Astrocyte (in vitro differentiated cells and primary cell): Measurements from ENCODE around the gene GNGT1. TPM values are rescaled to one million over a fixed set of nuclear protein-coding genes. Genes with fewer than 3 reads are reported as not detected.
A peak's percentile ranks its signal among the peaks of the same experiment; 100 is the strongest.
"Not testable (repeated sequence)": the region's sequence is repeated elsewhere in the genome, so short reads cannot be mapped to it uniquely, and the experiment has no call there.

Source experiments
- DNase-seq: peaks from one replicate; pipeline ENCODE4 v3.0.0-alpha.2; 2010; ENCODE audit warnings: low read depth
- FAIRE-seq: peaks from 2 replicates; lab custom pipeline; 2011; peaks lifted over from hg19 to GRCh38; lab: Jason Lieb, UNC
- H2AFZ ChIP-seq: 2 replicates; pipeline ENCODE4 v1.6.0; 2012; ENCODE audit warnings: low read depth, low read length, inconsistent platforms
- H3K27ac ChIP-seq: 2 replicates; pipeline ENCODE4 v1.5.1; 2011; ENCODE audit warnings: low read depth, low read length, inconsistent platforms
- H3K27me3 ChIP-seq: 2 replicates; pipeline ENCODE4 v1.6.0; 2011; ENCODE audit warnings: low read length, inconsistent platforms; ENCODE audit not compliant: insufficient read depth
- H3K36me3 ChIP-seq: 2 replicates; pipeline ENCODE4 v1.5.1; 2011; ENCODE audit warnings: low read length, inconsistent platforms; ENCODE audit not compliant: insufficient read depth
- H3K4me1 ChIP-seq: 2 replicates; pipeline ENCODE4 v1.5.1; 2011; ENCODE audit warnings: low read length, inconsistent platforms; ENCODE audit not compliant: insufficient read depth
- H3K4me2 ChIP-seq: 2 replicates; pipeline ENCODE4 v1.6.0; 2012; ENCODE audit warnings: low read length, inconsistent platforms
- H3K4me3 ChIP-seq: 2 replicates; pipeline ENCODE4 v1.5.1; 2011; ENCODE audit warnings: low read depth, mild to moderate bottlenecking, low read length, inconsistent platforms; ENCODE audit not compliant: insufficient read depth
- H3K79me2 ChIP-seq: 2 replicates; pipeline ENCODE4 v1.6.0; 2012; ENCODE audit warnings: mild to moderate bottlenecking, low read length, inconsistent platforms; ENCODE audit not compliant: insufficient read depth
- H3K9ac ChIP-seq: 2 replicates; pipeline ENCODE4 v1.6.0; 2012; ENCODE audit warnings: mild to moderate bottlenecking, low read length, inconsistent platforms
- H3K9me3 ChIP-seq: 2 replicates; pipeline ENCODE4 v1.5.1; 2012; ENCODE audit warnings: low read depth, mild to moderate bottlenecking, low read length, inconsistent platforms; ENCODE audit not compliant: insufficient read depth
- H4K20me1 ChIP-seq: 2 replicates; pipeline ENCODE4 v1.6.0; 2012; ENCODE audit warnings: low read length, inconsistent platforms; ENCODE audit not compliant: insufficient read depth
- H3K27ac Mint-ChIP-seq: one replicate; pipeline ENCODE4 v1.8.0; 2021; ENCODE audit warnings: mild to moderate bottlenecking, mixed read lengths; ENCODE audit not compliant: unreplicated experiment
- H3K27me3 Mint-ChIP-seq: one replicate; pipeline ENCODE4 v1.8.0; 2021; ENCODE audit warnings: low read depth, mixed read lengths; ENCODE audit not compliant: unreplicated experiment
- H3K36me3 Mint-ChIP-seq: one replicate; pipeline ENCODE4 v1.8.0; 2021; ENCODE audit warnings: low read depth, mixed read lengths; ENCODE audit not compliant: unreplicated experiment
- H3K4me1 Mint-ChIP-seq: one replicate; pipeline ENCODE4 v1.8.0; 2021; ENCODE audit warnings: low read depth, mixed read lengths; ENCODE audit not compliant: unreplicated experiment
- H3K4me3 Mint-ChIP-seq: one replicate; pipeline ENCODE4 v1.8.0; 2021; ENCODE audit warnings: mild to moderate bottlenecking, moderate library complexity, mixed read lengths; ENCODE audit not compliant: unreplicated experiment
- H3K9me3 Mint-ChIP-seq: one replicate; pipeline ENCODE4 v1.8.0; 2021; ENCODE audit warnings: mild to moderate bottlenecking, mixed read lengths; ENCODE audit not compliant: unreplicated experiment
- CTCF ChIP-seq: IDR thresholded peaks from 2 replicates; pipeline ENCODE4 v1.5.1; 2011; ENCODE audit warnings: low read depth, mild to moderate bottlenecking, inconsistent platforms, low read length, moderate library complexity; ENCODE audit not compliant: insufficient read depth
- EZH2 ChIP-seq: IDR thresholded peaks from 2 replicates; pipeline ENCODE4 v1.6.1; 2012; ENCODE audit warnings: mild to moderate bottlenecking, low read length, inconsistent platforms; ENCODE audit not compliant: insufficient read depth
- total RNA-seq: library from RNA; stranded (reverse); gene quantifications from 2 replicates; pipeline ENCODE4 v1.2.1, GENCODE V29; 2021

Gene GNGT1
- total RNA-seq, 1 donor from 2014 or later: not detected

GRCh38 chr7:93913197-93913596 is 6.8 kb downstream of the GNGT1 start:
- H3K27ac Mint-ChIP-seq: no peak overlapping the region
- no peak for FAIRE-seq

GRCh38 chr7:93914581-93915066 is 8.3 kb downstream of the GNGT1 start:
- peak; percentile 75 for DNase-seq
- H3K9me3 Mint-ChIP-seq: no peaks in the 10 kb centered on the region
- H3K27ac Mint-ChIP-seq: peak overlapping the region; percentile 59

More at GRCh38 chr7:93913197-93913596, 6.8 kb downstream of the GNGT1 start:
- H3K9ac ChIP-seq: no peak overlapping the region
- no peaks in the 10 kb centered on the region for H3K27me3 ChIP-seq
- Mint-ChIP-seq H3K4me1 (peaks cover 4% of the 10 kb centered on the region), H3K27me3 (no peaks in the 10 kb centered on the region), H3K36me3 (no peaks in the 10 kb centered on the region), H3K9me3 (no peaks in the 10 kb centered on the region), H3K4me3 (no peak overlapping the region)
- H3K4me3 ChIP-seq: no peak overlapping the region
- H2AFZ ChIP-seq: no peak overlapping the region
- no peaks in the 10 kb centered on the region for H3K9me3 ChIP-seq
- H3K4me2 ChIP-seq: no peak overlapping the region
- H3K79me2 ChIP-seq: no peaks in the 10 kb centered on the region
- no peaks in the 10 kb centered on the region for H4K20me1 ChIP-seq
- H3K4me1 ChIP-seq: no peaks in the 10 kb centered on the region
- H3K36me3 ChIP-seq: no peaks in the 10 kb centered on the region
- no peak for TF ChIP-seq CTCF
- TF ChIP-seq EZH2: no peak
- no peak for DNase-seq
- H3K27ac ChIP-seq: no peak overlapping the region

GRCh38 chr7:93915206-93915842 is 9.0 kb downstream of the GNGT1 start:
- not testable (repeated sequence) for H3K9me3 Mint-ChIP-seq

More at GRCh38 chr7:93914581-93915066, 8.3 kb downstream of the GNGT1 start:
- H3K4me3 ChIP-seq: no peak overlapping the region
- no peaks in the 10 kb centered on the region for H3K36me3 ChIP-seq
- H2AFZ ChIP-seq: no peak overlapping the region
- H3K4me1 ChIP-seq: no peaks in the 10 kb centered on the region
- H3K9ac ChIP-seq: no peak overlapping the region
- Mint-ChIP-seq H3K27me3 (no peaks in the 10 kb centered on the region), H3K4me3 (no peak overlapping the region), H3K4me1 (peaks cover 4% of the 10 kb centered on the region), H3K36me3 (no peaks in the 10 kb centered on the region)
- H3K9me3 ChIP-seq: no peaks in the 10 kb centered on the region
- H3K27ac ChIP-seq: no peak overlapping the region
- TF ChIP-seq CTCF: no peak
- no peak for TF ChIP-seq EZH2
- H4K20me1 ChIP-seq: no peaks in the 10 kb centered on the region
- peak; percentile 65 for FAIRE-seq
- H3K27me3 ChIP-seq: no peaks in the 10 kb centered on the region
- peak overlapping the region; percentile 48 for H3K4me2 ChIP-seq
- no peaks in the 10 kb centered on the region for H3K79me2 ChIP-seq

GRCh38 chr7:93915888-93916287 is 9.5 kb downstream of the GNGT1 start:
- H3K27ac ChIP-seq, H2AFZ ChIP-seq, H3K4me2 ChIP-seq, H3K27me3 ChIP-seq, H3K4me3 ChIP-seq, H3K36me3 Mint-ChIP-seq, H3K4me3 Mint-ChIP-seq, H3K79me2 ChIP-seq, H3K36me3 ChIP-seq, H3K4me1 ChIP-seq, H4K20me1 ChIP-seq, H3K9ac ChIP-seq, H3K4me1 Mint-ChIP-seq, H3K9me3 ChIP-seq, H3K27me3 Mint-ChIP-seq, H3K9me3 Mint-ChIP-seq, DNase-seq, H3K27ac Mint-ChIP-seq: not testable (repeated sequence)
- FAIRE-seq: peak; percentile 93

More at GRCh38 chr7:93915206-93915842, 9.0 kb downstream of the GNGT1 start:
- not testable (repeated sequence) for H3K79me2 ChIP-seq, H3K4me1 Mint-ChIP-seq, H3K9me3 ChIP-seq, H3K4me3 ChIP-seq, H3K4me3 Mint-ChIP-seq, H3K4me1 ChIP-seq, H3K27me3 ChIP-seq, H2AFZ ChIP-seq, H3K36me3 Mint-ChIP-seq, H4K20me1 ChIP-seq, H3K9ac ChIP-seq, H3K27me3 Mint-ChIP-seq, H3K36me3 ChIP-seq, DNase-seq, H3K4me2 ChIP-seq, H3K27ac ChIP-seq, H3K27ac Mint-ChIP-seq
- FAIRE-seq: peak; percentile 47
